Prostate gland (tissue), 2 donors: ENCODE measurements around the gene PRRT1. TPM values are rescaled to one million over a fixed set of nuclear protein-coding genes. Genes with fewer than 3 reads are reported as not detected.
"Not testable (repeated sequence)": the region's sequence is repeated elsewhere in the genome, so short reads cannot be mapped to it uniquely, and the experiment has no call there.

Experiments used
- DNase-seq: peaks from one replicate; pipeline ENCODE4 v3.0.0-alpha.2; 2019; ENCODE audit warnings: low spot score
- H3K27ac ChIP-seq, 2 donors: fragments of 200-600 bp; sonication (generic); 2 replicates each; pipeline ENCODE4 v1.5.1; 2017 to 2019
- H3K27me3 ChIP-seq: fragments of 200-600 bp; sonication (generic); replicated peaks from 2 replicates; pipeline ENCODE4 v1.5.1; 2019; ENCODE audit not compliant: insufficient read depth
- H3K36me3 ChIP-seq, 2 donors: fragments of 200-600 bp; sonication (generic); 1 replicate in 1 of 2; 2 replicates in 1 of 2; pipeline versions ENCODE4 v1.5.1 to v1.8.1; 2017 to 2019
- H3K4me1 ChIP-seq: fragments of 200-600 bp; sonication (generic); replicated peaks from 2 replicates; pipeline ENCODE4 v1.5.1; 2019
- H3K4me3 ChIP-seq, 2 donors: fragments of 200-600 bp; sonication (generic); 2 replicates each; pipeline ENCODE4 v1.5.1; 2017 to 2019
- H3K9me3 ChIP-seq: fragments of 200-600 bp; sonication (generic); 2 replicates; pipeline ENCODE4 v1.5.1; 2017
- CTCF ChIP-seq, 4 experiments: fragments of 200-600 bp in 2 of 4; fragments of 450-650 bp in 2 of 4; sonication (generic) in 2 of 4; IDR thresholded peaks; 1 replicate in 3 of 4; 2 replicates in 1 of 4; pipeline ENCODE4 v1.5.1; 2016 to 2019; ENCODE audit warnings: antibody characterized with exemption in 4 of 4, mild to moderate bottlenecking in 2 of 4, moderate library complexity in 2 of 4
- POLR2A ChIP-seq: fragments of 450-650 bp; IDR thresholded peaks from one replicate; pipeline ENCODE4 v1.6.1; 2016; ENCODE audit warnings: antibody characterized with exemption, mild to moderate bottlenecking
- POLR2AphosphoS5 ChIP-seq: sonication (generic); formaldehyde crosslinking; IDR thresholded peaks from one replicate; pipeline ENCODE4 v1.6.1; 2017; ENCODE audit warnings: antibody characterized with exemption
- WGBS: methylation state at CpG from one replicate; pipeline ENCODE4 v1.1.5; 2018; 5-methylcytosine and 5-hydroxymethylcytosine counted together
- intact Hi-C: fragments of 100-400 bp; cut with DNase I; formaldehyde crosslinking; loops from one replicate; pipeline ENCODE4 v1.14.2; 2022
- total RNA-seq, 2 donors: library from RNA; depleted of rRNA; stranded (reverse); fragments of >200 nt; gene quantifications; one replicate each; pipeline ENCODE4 v1.1.0, GENCODE V29; 2016

PRRT1 gene
- total RNA-seq, 2 donors from 2014 or later = 0.64 to 7.2 TPM

- Histone ChIP-seq H3K4me3 (no peak overlapping the region), H3K27ac (no peak overlapping the region), H3K36me3 (no peaks in the 10 kb centered on the region), H3K9me3 (no peaks in the 10 kb centered on the region), H3K4me1 (no peaks in the 10 kb centered on the region), H3K27me3 (no peaks in the 10 kb centered on the region)
- TF ChIP-seq POLR2A = no peak
- no peak for TF ChIP-seq CTCF (IDR thresholded peaks at IDR 0.05)
- no peak for TF ChIP-seq POLR2AphosphoS5
- intact Hi-C loops = no loop called here
- no peak for DNase-seq
- WGBS = 96% methylated on average over 1 of the region's 1 CpG
Measured at GRCh38 chr6:32146287-32146686, 5.5 kb downstream of the PRRT1 start.

- DNase-seq, H3K4me1 ChIP-seq, H3K27me3 ChIP-seq, H3K9me3 ChIP-seq, H3K36me3 ChIP-seq, H3K4me3 ChIP-seq, intact Hi-C loops, H3K27ac ChIP-seq: not testable (repeated sequence)
- 48% methylated on average over 7 of the region's 7 CpGs for WGBS
Measured at GRCh38 chr6:32144238-32144637, 7.5 kb downstream of the PRRT1 start.

- Histone ChIP-seq H3K4me1 (no peaks in the 10 kb centered on the region), H3K27me3 (no peaks in the 10 kb centered on the region), H3K4me3 (no peak overlapping the region), H3K9me3 (no peaks in the 10 kb centered on the region), H3K36me3 (no peaks in the 10 kb centered on the region), H3K27ac (no peak overlapping the region)
- TF ChIP-seq CTCF (IDR thresholded peaks at IDR 0.05) (no peak), POLR2AphosphoS5 (no peak), POLR2A (no peak)
- 52% methylated on average over 5 of the region's 5 CpGs for WGBS
- intact Hi-C loops = no loop called here
- no peak for DNase-seq
Measured at GRCh38 chr6:32140420-32141046, 11.2 kb downstream of the PRRT1 start.

- intact Hi-C loops = no loop called here
- Histone ChIP-seq H3K4me1 (no peaks in the 10 kb centered on the region), H3K27ac (no peak overlapping the region), H3K36me3 (no peaks in the 10 kb centered on the region), H3K27me3 (no peaks in the 10 kb centered on the region), H3K4me3 (no peak overlapping the region), H3K9me3 (no peaks in the 10 kb centered on the region)
- no peak for DNase-seq
- no peak for TF ChIP-seq POLR2AphosphoS5
- no peak for TF ChIP-seq POLR2A
- TF ChIP-seq CTCF (IDR thresholded peaks at IDR 0.05) = no peak
- 66% methylated on average over 5 of the region's 5 CpGs for WGBS
Measured at GRCh38 chr6:32139590-32139989, 12.1 kb downstream of the PRRT1 start.

- H3K27me3 ChIP-seq = no peaks in the 10 kb centered on the region
- no peak for DNase-seq
- no peaks in the 10 kb centered on the region for H3K4me1 ChIP-seq
- intact Hi-C loops = no loop called here
- H3K9me3 ChIP-seq = no peaks in the 10 kb centered on the region
- no peak overlapping the region for H3K4me3 ChIP-seq
- TF ChIP-seq POLR2A (no peak), POLR2AphosphoS5 (no peak), CTCF (IDR thresholded peaks at IDR 0.05) (no peak)
- no peak overlapping the region for H3K27ac ChIP-seq
- H3K36me3 ChIP-seq = no peaks in the 10 kb centered on the region
Measured at GRCh38 chr6:32137454-32137853, 14.3 kb downstream of the PRRT1 start.
